ENCODE results near the gene APOA1.

APOA1 gene

DNA sequence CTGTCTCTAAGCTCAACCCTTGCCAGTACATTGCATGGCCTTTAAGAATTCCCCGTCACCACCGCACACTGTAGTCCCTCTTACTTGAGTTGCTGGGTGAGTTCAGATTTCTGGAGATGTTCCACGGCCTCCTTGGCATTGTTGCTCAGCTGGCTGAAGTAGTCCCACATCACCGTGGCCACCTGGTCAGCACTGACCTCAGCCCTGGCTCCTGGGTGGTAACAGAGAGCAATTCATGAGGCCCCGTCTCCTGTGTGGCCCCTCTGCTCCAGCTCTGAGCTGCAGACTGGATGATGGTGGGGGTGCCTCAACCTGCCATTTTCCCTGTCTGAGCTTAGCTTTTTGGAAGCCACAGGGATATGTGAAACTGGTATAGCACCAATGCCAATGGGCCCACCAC is 14.8 kb downstream of the APOA1 start:
- no peaks in the 10 kb centered on the region for H3K9me3 Mint-ChIP-seq
- DNase-seq: no peak

DNA sequence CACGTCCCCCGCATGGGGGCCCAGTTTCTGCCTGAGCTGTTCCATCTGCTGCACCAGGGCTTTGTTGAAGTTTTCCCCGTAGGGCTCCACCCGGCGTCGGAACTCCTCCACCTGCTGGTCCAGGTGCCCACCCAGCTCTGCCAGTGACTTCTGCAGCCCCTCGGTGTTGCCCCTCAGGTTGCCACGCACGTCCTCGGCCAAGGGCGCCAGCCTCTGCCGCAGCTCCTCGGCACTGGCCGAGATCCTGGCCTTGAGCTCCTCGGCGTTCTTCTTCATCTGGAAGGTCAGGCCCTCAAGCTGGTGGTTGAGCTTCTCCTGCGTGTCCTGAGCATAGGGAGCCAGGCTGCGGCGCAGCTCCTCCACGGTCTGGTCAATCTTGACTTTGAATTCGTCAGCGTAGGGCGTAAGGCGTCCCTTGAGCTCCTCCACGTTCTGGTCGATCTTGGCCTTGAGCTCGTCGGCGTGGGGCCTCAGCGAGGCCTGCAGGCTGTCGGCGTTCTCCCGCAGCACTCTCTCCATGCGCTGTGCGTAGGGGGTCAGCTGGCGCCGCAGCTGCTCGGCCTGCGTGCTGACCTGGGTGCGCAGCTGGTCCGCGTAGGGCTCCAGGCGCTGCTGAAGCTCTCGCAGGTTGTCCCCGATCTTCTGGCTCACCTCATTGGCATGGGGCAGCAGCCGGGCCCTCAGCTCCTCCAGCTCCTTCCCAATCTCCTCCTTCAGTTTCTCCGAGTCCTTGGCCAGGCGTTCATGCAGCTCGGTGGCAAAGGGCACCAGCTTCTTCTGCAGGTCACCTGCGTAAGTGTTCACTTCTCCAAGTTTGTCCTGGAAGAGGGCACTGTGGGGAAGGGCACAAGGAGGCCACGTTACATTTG is 16.1 kb downstream of the APOA1 start:
- H3K36me3 Mint-ChIP-seq (ENCODE audit: low read depth): no peaks in the 10 kb centered on the region
- H3K27ac Mint-ChIP-seq: no peak overlapping the region

More for the DNA sequence above, 14.8 kb downstream of the APOA1 start:
- H3K27me3 Mint-ChIP-seq (ENCODE audit: low read depth, poor library complexity): peaks cover 3% of the 10 kb centered on the region
- TF ChIP-seq, protein P1, sequence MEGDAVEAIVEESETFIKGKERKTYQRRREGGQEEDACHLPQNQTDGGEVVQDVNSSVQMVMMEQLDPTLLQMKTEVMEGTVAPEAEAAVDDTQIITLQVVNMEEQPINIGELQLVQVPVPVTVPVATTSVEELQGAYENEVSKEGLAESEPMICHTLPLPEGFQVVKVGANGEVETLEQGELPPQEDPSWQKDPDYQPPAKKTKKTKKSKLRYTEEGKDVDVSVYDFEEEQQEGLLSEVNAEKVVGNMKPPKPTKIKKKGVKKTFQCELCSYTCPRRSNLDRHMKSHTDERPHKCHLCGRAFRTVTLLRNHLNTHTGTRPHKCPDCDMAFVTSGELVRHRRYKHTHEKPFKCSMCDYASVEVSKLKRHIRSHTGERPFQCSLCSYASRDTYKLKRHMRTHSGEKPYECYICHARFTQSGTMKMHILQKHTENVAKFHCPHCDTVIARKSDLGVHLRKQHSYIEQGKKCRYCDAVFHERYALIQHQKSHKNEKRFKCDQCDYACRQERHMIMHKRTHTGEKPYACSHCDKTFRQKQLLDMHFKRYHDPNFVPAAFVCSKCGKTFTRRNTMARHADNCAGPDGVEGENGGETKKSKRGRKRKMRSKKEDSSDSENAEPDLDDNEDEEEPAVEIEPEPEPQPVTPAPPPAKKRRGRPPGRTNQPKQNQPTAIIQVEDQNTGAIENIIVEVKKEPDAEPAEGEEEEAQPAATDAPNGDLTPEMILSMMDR (IDR thresholded peaks at IDR 0.05): no peak
- H3K4me1 Mint-ChIP-seq: peaks cover 18% of the 10 kb centered on the region
- no peak overlapping the region for H3K4me3 Mint-ChIP-seq
- H3K36me3 Mint-ChIP-seq (ENCODE audit: low read depth): no peaks in the 10 kb centered on the region
- H3K27ac Mint-ChIP-seq: no peak overlapping the region

DNA sequence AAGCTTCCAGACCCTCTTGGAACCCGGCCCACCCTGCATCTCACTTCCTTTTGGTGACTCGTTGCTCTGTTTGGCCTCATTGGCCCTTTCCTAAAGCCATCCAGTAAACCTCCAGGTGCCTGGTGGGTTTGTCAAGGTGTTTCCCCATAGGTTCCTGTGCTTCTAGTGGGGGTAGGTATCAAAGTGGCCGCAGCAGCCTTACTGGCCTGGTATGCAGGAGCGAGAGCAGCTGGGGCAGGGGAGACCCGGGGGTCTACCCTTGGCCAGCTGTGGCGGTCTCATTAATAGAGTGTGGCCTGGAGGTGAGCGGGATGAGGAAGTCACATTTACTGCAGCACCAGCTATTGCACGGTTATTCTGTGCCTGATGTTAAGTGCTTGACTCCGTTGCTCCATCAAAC is 18.4 kb downstream of the APOA1 start:
- no peak for DNase-seq
- Mint-ChIP-seq H3K4me1 (peaks cover 4% of the 10 kb centered on the region), H3K9me3 (no peaks in the 10 kb centered on the region), H3K27ac (no peak overlapping the region), H3K4me3 (no peak overlapping the region), H3K36me3 (ENCODE audit: low read depth) (no peaks in the 10 kb centered on the region), H3K27me3 (ENCODE audit: low read depth, poor library complexity) (no peaks in the 10 kb centered on the region)
- TF ChIP-seq, protein P1 (IDR thresholded peaks at IDR 0.05): no peak

More for the DNA sequence above, 16.1 kb downstream of the APOA1 start:
- Mint-ChIP-seq H3K4me1 (peaks cover 10% of the 10 kb centered on the region), H3K4me3 (no peak overlapping the region), H3K27me3 (ENCODE audit: low read depth, poor library complexity) (no peaks in the 10 kb centered on the region), H3K9me3 (no peaks in the 10 kb centered on the region)
- TF ChIP-seq, protein P1 (IDR thresholded peaks at IDR 0.05): no peak
- no peak for DNase-seq

DNA sequence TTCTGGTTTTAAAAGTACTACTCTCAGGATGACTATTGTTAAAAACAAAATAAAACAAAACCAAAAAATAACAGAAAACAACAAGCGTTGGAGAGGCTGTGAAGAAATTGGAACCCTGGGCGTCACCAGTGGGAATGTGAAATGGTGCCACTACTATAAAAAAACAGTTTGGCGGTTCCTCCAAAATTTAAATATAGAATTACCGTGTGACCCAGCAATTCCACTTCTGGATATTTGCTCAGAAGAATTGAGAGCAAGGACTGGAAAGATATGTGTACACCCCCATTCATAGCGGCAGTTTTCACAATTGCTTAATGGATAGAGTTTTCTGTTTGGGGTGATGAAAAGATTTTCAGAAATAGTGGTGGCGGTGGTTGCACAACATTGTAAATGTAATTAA is 22.9 kb downstream of the APOA1 start:
- Mint-ChIP-seq H3K36me3 (ENCODE audit: low read depth) (no peaks in the 10 kb centered on the region), H3K4me3 (no peak overlapping the region), H3K27ac (no peak overlapping the region), H3K4me1 (no peaks in the 10 kb centered on the region), H3K9me3 (no peaks in the 10 kb centered on the region), H3K27me3 (ENCODE audit: low read depth, poor library complexity) (peaks cover 3% of the 10 kb centered on the region)
- no peak for DNase-seq
- TF ChIP-seq, protein P1 (IDR thresholded peaks at IDR 0.05): no peak

DNA sequence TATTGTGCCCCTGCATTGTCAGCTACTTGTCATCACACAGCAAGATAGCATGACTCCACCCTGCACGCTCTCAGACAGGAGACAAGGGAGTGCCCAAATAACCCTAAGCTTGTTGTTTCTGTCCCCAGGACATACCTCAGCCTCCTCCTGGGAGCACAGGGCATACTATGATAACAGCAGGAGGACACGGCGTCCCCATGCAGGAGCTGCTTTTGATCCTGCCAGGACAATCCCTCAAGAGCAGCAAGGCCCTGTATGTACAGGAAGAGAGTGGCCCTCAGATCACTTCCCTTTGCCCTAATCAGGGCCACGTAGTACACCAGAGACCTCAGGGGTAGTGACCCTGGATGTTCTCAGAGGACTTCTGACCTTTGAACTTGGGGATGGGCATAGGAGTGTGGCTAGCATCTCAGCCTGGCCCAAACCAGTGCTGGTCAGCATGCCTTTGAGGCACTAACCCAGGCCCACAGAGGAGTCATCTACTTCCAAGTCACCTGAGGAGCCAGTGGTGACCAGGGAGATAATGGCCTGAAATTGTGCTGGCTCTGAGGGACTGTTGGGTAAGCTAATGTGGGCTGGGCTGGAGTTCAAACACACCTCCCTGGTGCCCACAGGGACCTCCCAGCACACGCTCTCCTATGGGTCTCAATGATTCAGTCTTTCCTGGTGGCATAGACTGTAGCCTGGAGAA is 23.5 kb downstream of the APOA1 start:
- H3K4me3 Mint-ChIP-seq: no peak overlapping the region
- H3K36me3 Mint-ChIP-seq (ENCODE audit: low read depth): no peaks in the 10 kb centered on the region
- no peak overlapping the region for H3K27ac Mint-ChIP-seq
- H3K9me3 Mint-ChIP-seq: no peaks in the 10 kb centered on the region
- no peak for DNase-seq
- peaks cover 3% of the 10 kb centered on the region for H3K27me3 Mint-ChIP-seq (ENCODE audit: low read depth, poor library complexity)
- TF ChIP-seq, protein P1 (IDR thresholded peaks at IDR 0.05): no peak
- no peaks in the 10 kb centered on the region for H3K4me1 Mint-ChIP-seq

All from nephron progenitor cell (in vitro differentiated cells).